H1 (cell line): ENCODE measurements around the gene TXNDC11. TPM values are rescaled to one million over a fixed set of nuclear protein-coding genes. Genes with fewer than 3 reads are reported as not detected.

Source experiments
- CHD7 ChIP-seq: fragments of 300-600 bp; sonication (generic); IDR thresholded peaks from 2 replicates; pipeline ENCODE4 v1.7.1; 2012; ENCODE audit warnings: low read length, moderate library complexity, mild to moderate bottlenecking, inconsistent platforms; ENCODE audit not compliant: insufficient replicate concordance
- HDAC2 ChIP-seq, 2 experiments: fragments of 300-600 bp in 1 of 2; sonication (generic) in 1 of 2; IDR thresholded peaks; 2 replicates each; pipeline ENCODE4 v1.6.1; 2011 to 2012; ENCODE audit warnings: low read depth in 2 of 2, low read length in 2 of 2, mild to moderate bottlenecking in 2 of 2, moderate library complexity in 2 of 2, borderline replicate concordance in 1 of 2, inconsistent platforms in 1 of 2
- polyA plus RNA-seq, 7 experiments: library from polyadenylated mRNA; depleted of rRNA in 3 of 7; stranded (reverse) in 5 of 7; unstranded in 2 of 7; fragments of >200 nt in 5 of 7; fragments of 200-250 nt in 2 of 7; gene quantifications; 1 replicate in 5 of 7; 2 replicates in 1 of 7; 4 replicates in 1 of 7; pipeline versions ENCODE4 v1.2.1 to v1.2.3, GENCODE V29; 2011 to 2013; ENCODE audit warnings: missing spikeins in 2 of 7, mixed read lengths in 2 of 7
- total RNA-seq: library from RNA; stranded (reverse); fragmentation: NEBNext Ultra II Directional; extraction: Animal tissue kit (Norgen Biotek cat#: 25700); gene quantifications from 2 replicates; pipeline ENCODE4 v1.2.1, GENCODE V29; 2021

Gene TXNDC11
- total and polyA plus RNA-seq, 2 of the 8 experiments (the other 6 are each of a cell fraction or from before 2014, with no cell fraction given), result 13.5 to 13.8 TPM

- no peak for TF ChIP-seq CHD7
- no peak for TF ChIP-seq HDAC2 (IDR thresholded peaks at IDR 0.05; ENCODE audit: borderline replicate concordance in 1 of 2, low read depth in 2 of 2, low read length in 2 of 2)
- TF ChIP-seq, all 59 proteins: peak for 0
These were observed 58.2 kb downstream of the TXNDC11 start (continued) for GRCh38 chr16:11684231-11685025.
